Colonic mucosa (tissue), 4 donors: ENCODE measurements around the gene RTF1. TPM values are rescaled to one million over a fixed set of nuclear protein-coding genes. Genes with fewer than 3 reads are reported as not detected.
A peak's percentile ranks its signal among the peaks of the same experiment; 100 is the strongest.
"Not testable (repeated sequence)": the region's sequence is repeated elsewhere in the genome, so short reads cannot be mapped to it uniquely, and the experiment has no call there.

ENCODE experiments used
- DNase-seq: peaks from one replicate; pipeline ENCODE4 v3.0.0-alpha.2; 2020
- H3K27ac ChIP-seq: fragments of 200-600 bp; one replicate; pipeline ENCODE4 v1.8.0; 2021
- H3K27me3 ChIP-seq: fragments of 200-600 bp; one replicate; pipeline ENCODE4 v1.8.0; 2021
- H3K36me3 ChIP-seq: fragments of 200-600 bp; one replicate; pipeline ENCODE4 v1.8.0; 2021
- H3K4me1 ChIP-seq: fragments of 200-600 bp; one replicate; pipeline ENCODE4 v1.8.0; 2021; ENCODE audit warnings: mild to moderate bottlenecking
- H3K4me3 ChIP-seq: fragments of 200-600 bp; one replicate; pipeline ENCODE4 v1.8.0; 2021
- H3K9ac ChIP-seq, 2 donors: one replicate each; pipeline ENCODE4 v1.7.0; 2013; ENCODE audit warnings: control low read depth in 2 of 2, low read depth in 2 of 2, low read length in 2 of 2
- H3K9me3 ChIP-seq: fragments of 200-600 bp; one replicate; pipeline ENCODE4 v1.8.0; 2021
- intact Hi-C: fragments of 100-400 bp; cut with DNase I; formaldehyde crosslinking; loops from one replicate; pipeline ENCODE4 v1.14.1; 2022
- total RNA-seq, 2 donors: library from RNA; stranded (reverse); fragmentation: NEBNext Ultra II Directional in 1 of 2; extraction: Animal tissue kit (Norgen Biotek cat#: 25700) in 1 of 2; gene quantifications; one replicate each; pipeline ENCODE4 v1.2.1, GENCODE V29; 2021
- TF ChIP-seq, protein P1 (sequence below): fragments of 200-600 bp; IDR thresholded peaks from one replicate; pipeline ENCODE4 v1.8.0; 2022; ENCODE audit warnings: antibody characterized with exemption, mild to moderate bottlenecking
- donor health status: healthy.
- donor health status: DM: no; HTN: no; CAD: no.
- donor health status: DM: no; HTN: no; CAD: no.

The RTF1 gene
- total RNA-seq, 2 donors from 2014 or later = 21.0 to 28.7 TPM

DNA sequence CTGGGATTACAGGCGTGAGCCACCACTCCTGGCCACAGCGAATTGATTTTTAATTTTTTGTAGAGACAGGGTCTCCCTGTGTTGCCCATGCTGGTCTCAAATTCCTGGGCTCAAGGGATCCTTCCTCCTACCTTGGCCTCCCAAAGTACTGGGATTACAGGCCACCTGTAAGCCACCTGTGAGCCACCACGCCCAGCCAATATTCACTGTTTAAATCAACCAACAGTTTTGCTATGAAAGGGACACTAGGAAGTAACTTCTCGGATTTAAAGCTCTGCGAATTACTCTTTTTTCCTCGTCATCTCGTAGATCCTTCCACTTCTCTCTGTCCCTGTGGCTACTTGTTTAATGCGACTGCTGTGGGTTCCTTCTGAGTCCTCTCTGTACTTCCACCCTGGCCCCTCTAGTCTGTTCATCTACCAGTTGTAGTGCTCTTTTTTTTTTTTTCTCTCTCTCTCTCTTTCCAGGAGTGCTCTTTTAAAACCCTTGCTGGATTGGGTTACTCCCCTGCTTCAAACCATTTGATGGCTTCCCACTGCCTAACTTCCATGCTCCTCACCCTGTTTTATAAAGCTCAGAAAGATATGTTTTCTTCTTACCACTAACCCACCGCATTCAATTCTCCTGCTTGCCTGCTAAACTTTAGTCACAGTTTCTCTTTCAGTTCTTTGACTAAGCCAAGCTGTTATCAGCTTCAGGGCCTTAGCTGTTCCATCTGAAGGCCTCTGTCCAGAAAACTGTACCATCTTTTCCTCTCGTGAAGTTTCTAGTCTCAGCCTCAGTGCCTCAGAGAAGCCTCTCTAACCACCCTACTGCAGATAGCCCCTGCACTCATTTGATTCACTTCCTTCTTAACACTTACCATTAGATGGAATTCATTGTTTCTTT is 12.4 kb downstream of the RTF1 start:
- Histone ChIP-seq H3K36me3 (no peaks in the 10 kb centered on the region), H3K4me1 (no peaks in the 10 kb centered on the region), H3K4me3 (no peak overlapping the region), H3K9me3 (no peaks in the 10 kb centered on the region), H3K27me3 (no peaks in the 10 kb centered on the region), H3K9ac (peak overlapping the region in 1 of 2 donors; percentile 22), H3K27ac (peak overlapping the region; percentile 37)
- TF ChIP-seq, protein P1, sequence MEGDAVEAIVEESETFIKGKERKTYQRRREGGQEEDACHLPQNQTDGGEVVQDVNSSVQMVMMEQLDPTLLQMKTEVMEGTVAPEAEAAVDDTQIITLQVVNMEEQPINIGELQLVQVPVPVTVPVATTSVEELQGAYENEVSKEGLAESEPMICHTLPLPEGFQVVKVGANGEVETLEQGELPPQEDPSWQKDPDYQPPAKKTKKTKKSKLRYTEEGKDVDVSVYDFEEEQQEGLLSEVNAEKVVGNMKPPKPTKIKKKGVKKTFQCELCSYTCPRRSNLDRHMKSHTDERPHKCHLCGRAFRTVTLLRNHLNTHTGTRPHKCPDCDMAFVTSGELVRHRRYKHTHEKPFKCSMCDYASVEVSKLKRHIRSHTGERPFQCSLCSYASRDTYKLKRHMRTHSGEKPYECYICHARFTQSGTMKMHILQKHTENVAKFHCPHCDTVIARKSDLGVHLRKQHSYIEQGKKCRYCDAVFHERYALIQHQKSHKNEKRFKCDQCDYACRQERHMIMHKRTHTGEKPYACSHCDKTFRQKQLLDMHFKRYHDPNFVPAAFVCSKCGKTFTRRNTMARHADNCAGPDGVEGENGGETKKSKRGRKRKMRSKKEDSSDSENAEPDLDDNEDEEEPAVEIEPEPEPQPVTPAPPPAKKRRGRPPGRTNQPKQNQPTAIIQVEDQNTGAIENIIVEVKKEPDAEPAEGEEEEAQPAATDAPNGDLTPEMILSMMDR = no peak
- intact Hi-C loops = no loop called here
- DNase-seq = peak; percentile 23

DNA sequence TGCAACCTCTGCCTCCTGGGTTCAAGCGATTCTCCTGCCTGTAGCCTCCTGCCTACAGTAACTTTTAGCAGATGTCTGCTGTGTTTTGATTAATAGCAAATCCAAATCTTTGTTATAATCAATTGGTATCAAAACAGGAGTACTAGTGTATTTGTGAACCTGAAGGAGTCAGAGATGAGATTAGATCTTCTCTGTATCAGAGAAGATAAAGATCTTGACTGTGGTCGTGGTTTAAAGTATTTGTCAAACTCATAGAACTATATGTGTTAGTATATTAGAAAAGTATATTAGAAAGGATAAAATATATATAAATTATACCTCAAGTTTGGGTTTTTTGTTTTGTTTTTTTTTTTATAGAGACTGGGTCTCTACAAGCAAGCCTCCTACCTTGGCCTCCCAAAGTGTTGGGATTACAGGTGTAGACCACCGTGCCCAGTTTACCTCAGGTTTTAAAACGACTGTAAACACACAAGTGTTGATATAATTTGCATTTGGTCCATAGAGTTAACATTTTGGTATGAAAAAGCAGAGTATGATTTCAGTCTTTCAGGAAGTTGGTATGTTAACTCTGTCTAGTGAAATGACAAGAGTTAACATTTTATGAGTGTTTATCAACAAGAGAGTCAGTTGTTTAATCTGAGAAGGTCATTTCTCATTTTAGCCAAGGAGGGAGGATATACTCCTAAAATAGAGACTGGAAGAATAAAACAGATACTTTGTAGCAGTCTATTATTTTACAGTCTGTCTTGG is 18.3 kb downstream of the RTF1 start:
- DNase-seq = no peak
- Histone ChIP-seq H3K27me3 (no peaks in the 10 kb centered on the region), H3K4me1 (no peaks in the 10 kb centered on the region), H3K4me3 (no peak overlapping the region), H3K27ac (no peak overlapping the region), H3K36me3 (no peaks in the 10 kb centered on the region), H3K9ac (no peak overlapping the region), H3K9me3 (no peaks in the 10 kb centered on the region)
- intact Hi-C loops = no loop called here
- TF ChIP-seq, protein P1 = no peak

DNA sequence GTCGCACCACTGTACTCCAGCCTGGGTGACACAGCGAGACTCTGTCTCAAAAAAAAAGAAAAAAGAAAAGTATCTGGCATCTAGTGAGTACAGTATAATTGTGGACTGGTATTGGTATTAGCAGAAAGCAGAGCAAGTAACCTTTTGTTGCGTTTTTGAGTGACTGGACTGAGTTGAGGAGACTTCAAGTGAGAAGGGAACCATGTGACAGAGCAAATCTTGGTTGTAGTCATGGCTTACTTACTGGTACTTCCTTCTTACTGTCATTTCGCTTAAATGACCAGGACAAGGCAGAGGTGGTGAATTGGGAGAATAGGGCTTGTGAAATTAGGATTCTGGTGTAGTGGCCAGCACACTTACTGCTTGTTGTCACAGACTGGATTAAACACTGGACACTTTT is 20.6 kb downstream of the RTF1 start:
- no peak overlapping the region for H3K27ac ChIP-seq
- intact Hi-C loops = no loop called here
- H3K9me3 ChIP-seq = no peaks in the 10 kb centered on the region
- no peaks in the 10 kb centered on the region for H3K4me1 ChIP-seq
- TF ChIP-seq, protein P1 = no peak
- H3K36me3 ChIP-seq = no peaks in the 10 kb centered on the region
- no peak for DNase-seq
- H3K27me3 ChIP-seq = no peaks in the 10 kb centered on the region
- H3K4me3 ChIP-seq = no peak overlapping the region
- H3K9ac ChIP-seq = no peak overlapping the region

DNA sequence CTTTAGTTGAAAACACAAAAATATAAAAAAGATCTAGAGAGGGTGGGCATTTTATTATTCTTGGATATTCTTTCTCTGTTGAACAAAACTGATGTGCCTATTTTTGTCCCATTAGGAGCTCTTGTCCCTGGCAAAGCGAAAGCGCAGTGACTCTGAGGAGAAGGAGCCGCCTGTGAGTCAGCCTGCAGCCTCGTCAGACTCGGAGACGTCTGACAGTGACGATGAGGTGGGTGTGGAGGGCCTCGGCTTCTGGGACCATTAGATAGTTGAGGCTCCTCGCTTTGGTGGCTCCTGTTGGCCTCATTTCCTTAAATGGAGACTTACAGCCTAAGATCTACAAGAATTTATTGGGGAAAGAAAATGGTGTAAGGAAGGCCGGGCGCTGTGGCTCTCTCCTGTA is 21.3 kb downstream of the RTF1 start:
- Histone ChIP-seq H3K36me3 (peaks cover 4% of the 10 kb centered on the region), H3K4me3 (no peak overlapping the region), H3K9me3 (no peaks in the 10 kb centered on the region), H3K9ac (no peak overlapping the region), H3K27ac (no peak overlapping the region), H3K27me3 (no peaks in the 10 kb centered on the region), H3K4me1 (no peaks in the 10 kb centered on the region)
- no peak for DNase-seq
- TF ChIP-seq, protein P1 = no peak
- intact Hi-C loops = no loop called here

DNA sequence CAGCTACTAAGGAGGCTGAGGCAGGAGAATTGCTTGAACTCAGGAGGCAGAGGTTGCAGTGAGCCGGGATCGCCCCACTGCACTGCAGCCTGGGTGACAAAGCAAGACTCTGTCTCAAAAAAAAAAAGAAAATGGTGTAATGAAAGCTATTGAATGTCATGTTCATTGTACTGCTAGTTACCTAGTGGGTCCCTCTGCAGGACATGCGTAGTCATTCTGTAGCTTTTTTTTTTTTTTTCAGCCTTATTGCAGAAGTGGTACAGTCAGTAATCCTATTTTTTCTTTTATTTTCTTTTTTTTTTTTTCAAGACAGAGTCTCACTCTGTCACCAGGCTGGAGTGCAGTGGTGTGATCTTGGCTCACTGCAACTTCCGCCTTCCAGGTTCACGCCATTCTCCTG is 21.9 kb downstream of the RTF1 start:
- H3K27ac ChIP-seq, H3K9me3 ChIP-seq, H3K4me1 ChIP-seq, H3K9ac ChIP-seq, H3K36me3 ChIP-seq, H3K4me3 ChIP-seq, DNase-seq, intact Hi-C loops, H3K27me3 ChIP-seq: not testable (repeated sequence)

DNA sequence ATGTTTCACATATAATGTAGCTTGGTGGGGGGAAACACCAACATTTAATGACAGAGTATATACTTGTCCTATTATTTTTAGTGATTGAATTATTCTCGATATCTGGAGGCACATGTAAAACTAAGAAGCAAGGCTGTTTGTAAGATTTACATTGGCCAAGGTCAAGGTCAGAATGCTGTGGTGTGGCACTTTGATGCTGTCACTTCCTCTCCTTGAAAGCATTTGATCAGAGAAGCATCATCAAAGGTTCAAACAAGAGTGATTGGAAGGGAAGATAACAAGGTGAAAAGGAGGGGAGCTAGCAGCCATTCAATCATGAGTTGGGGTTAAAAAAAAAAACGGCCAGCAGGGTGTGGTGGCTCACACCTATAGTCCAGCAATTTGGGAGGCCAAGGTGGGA is 26.4 kb downstream of the RTF1 start:
- H3K36me3 ChIP-seq = peaks cover 4% of the 10 kb centered on the region
- no peak for DNase-seq
- H3K9me3 ChIP-seq = no peaks in the 10 kb centered on the region
- no peaks in the 10 kb centered on the region for H3K27me3 ChIP-seq
- intact Hi-C loops = no loop called here
- no peak overlapping the region for H3K4me3 ChIP-seq
- no peaks in the 10 kb centered on the region for H3K4me1 ChIP-seq
- no peak overlapping the region for H3K9ac ChIP-seq
- H3K27ac ChIP-seq = no peak overlapping the region
- TF ChIP-seq, protein P1 = no peak
